HG02970 (cell line): ENCODE results near the gene TAAR5.
A peak's percentile ranks its signal among the peaks of the same experiment; 100 is the strongest.
"Not testable (repeated sequence)": the region's sequence is repeated elsewhere in the genome, so short reads cannot be mapped to it uniquely, and the experiment has no call there.

ENCODE experiments used
- ATAC-seq: cut with Tn5 transposase; IDR thresholded peaks from one replicate; pipeline ENCODE4 v1.9.1; 2021; ENCODE audit warnings: mild to moderate bottlenecking, moderate library complexity, moderate number of reproducible peaks; ENCODE audit not compliant: unreplicated experiment, low FRiP score

TAAR5 gene

GRCh38 chr6:132589454-132589853 is at the start of gene TAAR5:
Gene TAAR5, minus strand, starts transcription at chr6:132589741. Its CDS starts 55 bp downstream, at chr6:132589686.
- no peak for ATAC-seq

- not testable (repeated sequence) for ATAC-seq
These were observed 47.6 kb upstream of the TAAR5 start for GRCh38 chr6:132637135-132637534.

- ATAC-seq, result not testable (repeated sequence)
These were observed 46.4 kb upstream of the TAAR5 start for GRCh38 chr6:132635906-132636305.

GRCh38 chr6:132635288-132635687 is 45.7 kb upstream of the TAAR5 start:
- not testable (repeated sequence) for ATAC-seq

GRCh38 chr6:132634796-132635195 is 45.3 kb upstream of the TAAR5 start:
- ATAC-seq, result no peak

- ATAC-seq, result no peak
These were observed 43.8 kb upstream of the TAAR5 start for GRCh38 chr6:132633362-132633761.

- ATAC-seq, result no peak
These were observed 34.6 kb upstream of the TAAR5 start, which contains the start of gene TAAR2 for GRCh38 chr6:132624175-132624574. Gene TAAR2, minus strand, starts transcription at chr6:132624275. Its CDS starts 0 bp downstream, at chr6:132624275.

- ATAC-seq, result no peak
These were observed 33.7 kb upstream of the TAAR5 start for GRCh38 chr6:132623106-132623845.

GRCh38 chr6:132616677-132617076 is 27.1 kb upstream of the TAAR5 start:
- ATAC-seq, result no peak

GRCh38 chr6:132614554-132614953 is 25.0 kb upstream of the TAAR5 start:
- ATAC-seq, result no peak

GRCh38 chr6:132612449-132613108 is 23.0 kb upstream of the TAAR5 start:
- no peak for ATAC-seq

- ATAC-seq, result no peak
These were observed 22.1 kb upstream of the TAAR5 start for GRCh38 chr6:132611616-132612015.

- peak; percentile 74 for ATAC-seq
These were observed 18.1 kb upstream of the TAAR5 start for GRCh38 chr6:132607544-132608233.

GRCh38 chr6:132604635-132605152 is 15.2 kb upstream of the TAAR5 start:
- no peak for ATAC-seq

GRCh38 chr6:132600900-132601299 is 11.4 kb upstream of the TAAR5 start:
- ATAC-seq, result not testable (repeated sequence)

- no peak for ATAC-seq
These were observed 8.9 kb upstream of the TAAR5 start for GRCh38 chr6:132598473-132598872.

- ATAC-seq, result no peak
These were observed 6.7 kb upstream of the TAAR5 start for GRCh38 chr6:132596201-132596600.

- no peak for ATAC-seq
These were observed 3.3 kb upstream of the TAAR5 start for GRCh38 chr6:132592855-132593254.

GRCh38 chr6:132590362-132590761 is 821 bp upstream of the TAAR5 start:
- no peak for ATAC-seq

GRCh38 chr6:132587424-132587823 is 2.1 kb downstream of the TAAR5 start:
- ATAC-seq, result no peak

- no peak for ATAC-seq
These were observed 4.8 kb downstream of the TAAR5 start for GRCh38 chr6:132584698-132585097.
